Measurements from ENCODE around the gene IGFLR1.

IGFLR1 gene

GRCh38 chr19:35723671-35724070 is 18.6 kb downstream of the IGFLR1 start:
- DNase-seq (ENCODE audit: low spot score): no peak

- DNase-seq (ENCODE audit: low spot score): no peak
These were observed 19.4 kb downstream of the IGFLR1 start for GRCh38 chr19:35722897-35723296.

GRCh38 chr19:35722461-35722860 is 19.8 kb downstream of the IGFLR1 start:
- no peak for DNase-seq (ENCODE audit: low spot score)

GRCh38 chr19:35721374-35721773 is 20.9 kb downstream of the IGFLR1 start:
- no peak for DNase-seq (ENCODE audit: low spot score)

- no peak for DNase-seq (ENCODE audit: low spot score)
These were observed 21.6 kb downstream of the IGFLR1 start for GRCh38 chr19:35720648-35721047.

- DNase-seq (ENCODE audit: low spot score): no peak
These were observed 22.1 kb downstream of the IGFLR1 start for GRCh38 chr19:35720163-35720524.

- no peak for DNase-seq (ENCODE audit: low spot score)
These were observed 22.7 kb downstream of the IGFLR1 start for GRCh38 chr19:35719402-35720162.

- peak; percentile 63 for DNase-seq (ENCODE audit: low spot score)
These were observed 23.8 kb downstream of the IGFLR1 start for GRCh38 chr19:35718345-35719041.

- DNase-seq (ENCODE audit: low spot score): peak; percentile 97
These were observed 24.4 kb downstream of the IGFLR1 start, which contains the start of gene KMT2B for GRCh38 chr19:35717665-35718344. KMT2B (plus strand) TSS chr19:35718003; CDS start chr19:35718019, 16 bp downstream.

GRCh38 chr19:35716801-35717664 is 25.2 kb downstream of the IGFLR1 start:
- DNase-seq (ENCODE audit: low spot score): peak; percentile 99

- DNase-seq (ENCODE audit: low spot score): peak; percentile 82
These were observed 26.1 kb downstream of the IGFLR1 start for GRCh38 chr19:35715981-35716800.

GRCh38 chr19:35715355-35715809 is 26.9 kb downstream of the IGFLR1 start:
- no peak for DNase-seq (ENCODE audit: low spot score)

GRCh38 chr19:35714601-35715354 is 27.5 kb downstream of the IGFLR1 start:
- DNase-seq (ENCODE audit: low spot score): no peak

GRCh38 chr19:35713904-35714495 is 28.3 kb downstream of the IGFLR1 start:
- no peak for DNase-seq (ENCODE audit: low spot score)

GRCh38 chr19:35713506-35713850 is 28.8 kb downstream of the IGFLR1 start:
- no peak for DNase-seq (ENCODE audit: low spot score)

GRCh38 chr19:35712567-35713505 is 29.4 kb downstream of the IGFLR1 start:
- DNase-seq (ENCODE audit: low spot score): no peak

- no peak for DNase-seq (ENCODE audit: low spot score)
These were observed 31.2 kb downstream of the IGFLR1 start for GRCh38 chr19:35710784-35711723.

- no peak for DNase-seq (ENCODE audit: low spot score)
These were observed 33.9 kb downstream of the IGFLR1 start for GRCh38 chr19:35708391-35708790.
